Coronary artery (tissue), 2 donors: ENCODE results near the gene TBC1D32.

Experiments used
- DNase-seq: peaks from one replicate; pipeline ENCODE4 v3.0.0-alpha.2; 2017; ENCODE audit warnings: low spot score
- H3K27ac ChIP-seq, 2 donors: fragments of 200-600 bp; sonication (generic); one replicate each; pipeline ENCODE4 v1.5.1; 2016 to 2019
- H3K4me3 ChIP-seq: fragments of 200-600 bp; sonication (generic); 2 replicates; pipeline ENCODE4 v1.5.1; 2016; ENCODE audit warnings: mild to moderate bottlenecking, moderate library complexity
- TF ChIP-seq, protein P1 (sequence below): fragments of 200-600 bp; sonication (generic); IDR thresholded peaks from one replicate; pipeline ENCODE4 v1.5.1; 2019; ENCODE audit warnings: antibody characterized with exemption

Gene TBC1D32

DNA sequence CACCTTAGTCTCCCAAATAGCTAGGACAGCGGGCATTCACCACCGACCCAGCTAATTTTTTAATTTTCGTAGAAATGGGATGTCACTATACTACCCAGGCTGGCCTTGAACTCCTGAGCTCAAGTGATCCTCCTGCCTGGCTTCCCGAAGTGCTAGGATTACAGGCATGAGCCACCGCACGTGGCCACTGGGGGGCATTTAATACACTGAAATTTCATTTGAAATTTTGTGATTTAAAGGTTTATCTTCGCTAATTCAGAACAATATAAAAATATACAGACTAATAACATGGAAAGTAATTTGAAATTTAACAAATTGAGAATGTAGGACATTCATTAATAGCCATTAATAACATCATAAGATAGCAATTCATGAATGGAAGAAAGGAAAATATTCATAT is 20.5 kb upstream of the TBC1D32 start:
- no peak for DNase-seq
- TF ChIP-seq, protein P1, sequence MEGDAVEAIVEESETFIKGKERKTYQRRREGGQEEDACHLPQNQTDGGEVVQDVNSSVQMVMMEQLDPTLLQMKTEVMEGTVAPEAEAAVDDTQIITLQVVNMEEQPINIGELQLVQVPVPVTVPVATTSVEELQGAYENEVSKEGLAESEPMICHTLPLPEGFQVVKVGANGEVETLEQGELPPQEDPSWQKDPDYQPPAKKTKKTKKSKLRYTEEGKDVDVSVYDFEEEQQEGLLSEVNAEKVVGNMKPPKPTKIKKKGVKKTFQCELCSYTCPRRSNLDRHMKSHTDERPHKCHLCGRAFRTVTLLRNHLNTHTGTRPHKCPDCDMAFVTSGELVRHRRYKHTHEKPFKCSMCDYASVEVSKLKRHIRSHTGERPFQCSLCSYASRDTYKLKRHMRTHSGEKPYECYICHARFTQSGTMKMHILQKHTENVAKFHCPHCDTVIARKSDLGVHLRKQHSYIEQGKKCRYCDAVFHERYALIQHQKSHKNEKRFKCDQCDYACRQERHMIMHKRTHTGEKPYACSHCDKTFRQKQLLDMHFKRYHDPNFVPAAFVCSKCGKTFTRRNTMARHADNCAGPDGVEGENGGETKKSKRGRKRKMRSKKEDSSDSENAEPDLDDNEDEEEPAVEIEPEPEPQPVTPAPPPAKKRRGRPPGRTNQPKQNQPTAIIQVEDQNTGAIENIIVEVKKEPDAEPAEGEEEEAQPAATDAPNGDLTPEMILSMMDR, result no peak
- no peak overlapping the region for H3K27ac ChIP-seq
- no peak overlapping the region for H3K4me3 ChIP-seq

DNA sequence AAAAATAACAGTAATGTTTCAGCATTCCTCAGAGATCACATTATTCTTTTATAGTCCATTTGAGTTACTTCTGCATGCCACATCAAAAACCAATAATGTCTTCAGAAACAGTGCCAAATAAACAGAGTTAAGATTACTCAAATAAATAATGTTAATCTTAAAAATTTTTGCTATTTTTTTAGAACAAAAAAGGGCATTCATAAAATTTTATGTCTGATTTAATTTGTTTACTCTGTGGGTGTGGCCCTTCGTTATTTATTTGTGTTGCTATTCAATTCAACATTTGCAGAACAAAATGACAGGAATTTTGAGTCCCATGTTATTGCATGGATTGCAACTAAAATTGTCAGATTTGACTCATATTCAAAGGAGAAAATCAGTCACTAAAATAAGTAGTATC is 18.7 kb upstream of the TBC1D32 start:
- no peak for DNase-seq
- Histone ChIP-seq H3K4me3 (no peak overlapping the region), H3K27ac (no peak overlapping the region)
- TF ChIP-seq, protein P1, result no peak

DNA sequence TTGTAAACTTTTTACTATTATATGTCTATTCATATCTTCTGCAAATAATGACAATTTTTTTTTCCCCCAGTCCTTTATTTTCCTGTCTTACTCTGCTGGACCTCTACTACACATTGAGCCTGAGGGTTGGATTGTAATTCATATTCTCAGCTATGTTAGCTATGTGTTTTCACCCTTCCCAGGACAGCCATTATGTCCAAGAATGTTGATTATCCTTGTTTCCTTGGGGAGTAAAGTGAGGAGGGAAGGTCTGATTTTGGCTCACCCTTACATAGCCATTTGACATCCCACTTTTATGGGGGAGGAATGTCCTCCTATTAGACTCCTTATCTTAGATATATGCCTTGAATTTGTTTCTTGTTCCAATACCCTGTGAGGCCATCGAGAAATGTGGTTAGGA is 17.6 kb upstream of the TBC1D32 start:
- TF ChIP-seq, protein P1, result no peak
- Histone ChIP-seq H3K4me3 (no peak overlapping the region), H3K27ac (no peak overlapping the region)
- no peak for DNase-seq

DNA sequence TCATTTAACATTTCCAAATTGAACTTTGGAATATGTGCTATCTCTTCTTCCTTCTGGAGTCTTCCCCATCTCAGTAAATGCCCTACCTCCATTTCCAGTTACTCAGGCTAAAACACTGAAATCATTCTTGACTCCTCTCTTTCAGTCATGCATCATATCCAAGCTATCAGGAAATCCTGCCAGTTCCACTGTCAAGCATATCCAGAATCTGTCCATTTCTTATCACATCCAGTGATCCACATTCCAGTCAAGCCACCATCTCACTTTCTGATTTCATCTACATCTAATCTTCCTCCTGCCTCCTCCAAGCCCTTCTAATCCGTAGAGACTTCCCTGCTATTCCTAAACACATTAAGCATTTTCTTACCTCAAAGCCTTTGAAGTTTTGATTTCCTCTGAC is 15.3 kb upstream of the TBC1D32 start:
- TF ChIP-seq, protein P1, result no peak
- DNase-seq, result no peak
- Histone ChIP-seq H3K27ac (no peak overlapping the region), H3K4me3 (no peak overlapping the region)

DNA sequence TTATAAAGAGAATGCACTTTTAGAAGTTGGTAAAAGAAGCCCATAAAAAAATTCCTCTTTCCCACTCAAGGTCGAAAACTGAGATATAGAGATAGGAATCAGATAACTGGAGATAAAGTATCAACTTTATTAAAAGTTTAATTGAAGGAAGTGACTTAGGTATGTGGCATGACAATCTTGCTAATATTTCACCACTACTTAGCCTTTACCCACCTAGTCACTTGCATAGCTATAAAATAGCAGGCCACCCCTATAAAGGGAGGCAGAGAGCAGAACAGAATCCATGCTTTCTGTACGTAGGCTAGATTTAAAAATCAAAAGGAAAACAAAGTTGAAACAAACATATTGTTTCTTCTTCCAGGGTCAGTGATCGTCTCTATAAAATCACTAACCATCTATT is 13.2 kb upstream of the TBC1D32 start:
- Histone ChIP-seq H3K27ac (no peak overlapping the region), H3K4me3 (no peak overlapping the region)
- DNase-seq, result no peak
- TF ChIP-seq, protein P1, result no peak

DNA sequence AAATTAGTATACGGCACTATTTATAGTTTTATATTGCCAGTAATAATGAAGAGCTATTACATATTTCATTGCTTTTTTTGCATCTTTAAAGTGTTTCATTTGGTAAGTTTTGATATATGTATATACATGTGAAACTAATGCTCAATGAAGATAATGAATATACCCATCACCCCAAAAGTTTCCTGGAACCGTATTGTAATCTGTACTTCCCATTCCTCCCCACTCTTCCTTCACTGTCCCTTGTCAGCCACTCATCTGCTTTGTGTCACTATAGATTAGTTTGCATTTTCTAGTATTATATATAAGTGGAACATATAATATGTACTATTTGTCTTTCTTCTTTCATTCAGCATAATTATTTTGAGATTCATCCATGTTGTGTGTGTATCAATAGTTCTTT is 10.3 kb upstream of the TBC1D32 start:
- TF ChIP-seq, protein P1, result no peak

DNA sequence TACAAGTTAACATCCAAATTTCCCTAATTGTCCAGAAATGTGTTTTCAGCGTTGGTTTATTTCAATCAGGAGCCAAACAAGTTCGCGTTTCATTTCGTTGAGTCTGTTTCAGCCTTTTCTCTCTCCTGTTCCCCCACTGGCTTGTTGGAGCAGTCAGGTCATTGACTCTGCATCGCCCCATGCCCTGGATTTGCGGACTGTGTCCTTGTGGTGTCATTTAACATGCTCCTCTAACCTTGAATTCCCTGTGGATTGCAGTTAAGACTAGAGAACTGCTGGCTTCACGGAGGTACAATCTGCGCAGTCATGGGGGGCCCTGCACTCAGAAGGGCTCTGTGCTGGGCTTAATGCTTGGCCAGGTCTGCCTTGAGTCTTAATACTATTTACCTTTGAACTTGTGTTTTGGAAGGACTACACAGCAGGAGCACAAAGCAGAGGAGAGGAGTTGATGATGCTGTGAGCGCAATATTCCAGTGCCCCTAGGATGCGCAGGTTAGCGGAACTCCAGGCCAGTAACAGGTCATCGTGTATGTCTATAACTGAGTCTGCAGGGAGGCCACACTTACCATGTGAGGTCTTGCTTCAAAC is 5.5 kb upstream of the TBC1D32 start:
- no peak for DNase-seq
- Histone ChIP-seq H3K27ac (no peak overlapping the region), H3K4me3 (no peak overlapping the region)
- TF ChIP-seq, protein P1, result no peak

More for the DNA sequence above, 10.3 kb upstream of the TBC1D32 start:
- Histone ChIP-seq H3K27ac (no peak overlapping the region), H3K4me3 (no peak overlapping the region)
- no peak for DNase-seq
